Caco-2 (cell line): Measurements from ENCODE around the gene AGMAT. TPM values are rescaled to one million over a fixed set of nuclear protein-coding genes. Genes with fewer than 3 reads are reported as not detected.

Experiments used
- BruUV-seq: library from RNA; stranded (reverse); fragments of 400-500 nt; replicated peaks from 2 replicates; lab custom pipeline; 2021; lab: Mats Ljungman, UMichigan
- CTCF ChIA-PET: fragments of 300-600 bp; sonication (Branson Sonifier 250); formaldehyde crosslinking; loops from one replicate; lab custom pipeline; 2022; ENCODE audit warnings: antibody characterized with exemption; lab: Charles Lee
- POLR2A ChIA-PET: fragments of 300-600 bp; sonication (Branson Sonifier 250); formaldehyde crosslinking; loops from one replicate; lab custom pipeline; 2022; ENCODE audit warnings: antibody characterized with exemption; lab: Charles Lee
- DNase-seq, 2 experiments: peaks; one replicate each; pipeline versions ENCODE4 v3.0.0 to v3.0.0-alpha.2; 2020 to 2022
- H3K27me3 ChIP-seq: replicated peaks from 2 replicates; pipeline ENCODE4 v1.6.0; 2011; ENCODE audit warnings: low read length; ENCODE audit not compliant: control insufficient read depth, insufficient read depth
- H3K36me3 ChIP-seq: 2 replicates; pipeline ENCODE4 v1.5.1; 2011; ENCODE audit warnings: low read length; ENCODE audit not compliant: control insufficient read depth, insufficient read depth
- H3K4me1 ChIP-seq: fragments of 250-450 bp; sonication (Bioruptor Pico); 2 replicates; pipeline ENCODE4 v1.5.1; 2020; ENCODE audit warnings: mild to moderate bottlenecking
- H3K4me3 ChIP-seq: 2 replicates; pipeline ENCODE4 v1.5.1; 2011; ENCODE audit warnings: low read depth, mild to moderate bottlenecking, control low read depth, low read length
- H3K9me3 ChIP-seq: fragments of 250-450 bp; sonication (Bioruptor Pico); 2 replicates; pipeline ENCODE4 v1.5.1; 2020; ENCODE audit warnings: mild to moderate bottlenecking, moderate library complexity
- H3K27ac Mint-ChIP-seq: one replicate; pipeline ENCODE4 v1.8.0; 2022; ENCODE audit warnings: mixed read lengths; ENCODE audit not compliant: unreplicated experiment
- H3K27me3 Mint-ChIP-seq: one replicate; pipeline ENCODE4 v1.8.0; 2022; ENCODE audit warnings: mixed read lengths; ENCODE audit not compliant: insufficient read depth, unreplicated experiment
- H3K36me3 Mint-ChIP-seq: one replicate; pipeline ENCODE4 v1.8.0; 2022; ENCODE audit warnings: mild to moderate bottlenecking, mixed read lengths; ENCODE audit not compliant: insufficient read depth, unreplicated experiment
- H3K4me1 Mint-ChIP-seq: one replicate; pipeline ENCODE4 v1.8.0; 2022; ENCODE audit warnings: low read depth, mixed read lengths; ENCODE audit not compliant: unreplicated experiment
- H3K4me3 Mint-ChIP-seq: one replicate; pipeline ENCODE4 v1.8.0; 2022; ENCODE audit warnings: mild to moderate bottlenecking, moderate library complexity, mixed read lengths; ENCODE audit not compliant: unreplicated experiment
- H3K9me3 Mint-ChIP-seq: one replicate; pipeline ENCODE4 v1.8.0; 2022; ENCODE audit warnings: mixed read lengths; ENCODE audit not compliant: unreplicated experiment
- intact Hi-C: fragments of 100-400 bp; cut with micrococcal nuclease; formaldehyde crosslinking; loops from one replicate; pipeline ENCODE4 v1.10.0; 2022; ENCODE audit not compliant: unreplicated experiment
- total RNA-seq: library from RNA; stranded (reverse); gene quantifications from 2 replicates; pipeline ENCODE4 v1.2.3, GENCODE V29; 2022
- TF ChIP-seq, protein P1 (sequence below), 2 experiments: fragments of 200-600 bp in 1 of 2; IDR thresholded peaks; 1 replicate in 1 of 2; 2 replicates in 1 of 2; pipeline versions ENCODE4 v1.5.1 to v1.8.0; 2011 to 2022; ENCODE audit warnings: antibody characterized with exemption in 1 of 2, control low read depth in 1 of 2, inconsistent platforms in 1 of 2, low read depth in 1 of 2, low read length in 1 of 2, mild to moderate bottlenecking in 1 of 2, moderate library complexity in 1 of 2; ENCODE audit not compliant: insufficient read depth in 1 of 2, severe bottlenecking in 1 of 2, unreplicated experiment in 1 of 2

Gene AGMAT
- total RNA-seq, 1 experiment from 2014 or later, result 48.3 TPM

DNA sequence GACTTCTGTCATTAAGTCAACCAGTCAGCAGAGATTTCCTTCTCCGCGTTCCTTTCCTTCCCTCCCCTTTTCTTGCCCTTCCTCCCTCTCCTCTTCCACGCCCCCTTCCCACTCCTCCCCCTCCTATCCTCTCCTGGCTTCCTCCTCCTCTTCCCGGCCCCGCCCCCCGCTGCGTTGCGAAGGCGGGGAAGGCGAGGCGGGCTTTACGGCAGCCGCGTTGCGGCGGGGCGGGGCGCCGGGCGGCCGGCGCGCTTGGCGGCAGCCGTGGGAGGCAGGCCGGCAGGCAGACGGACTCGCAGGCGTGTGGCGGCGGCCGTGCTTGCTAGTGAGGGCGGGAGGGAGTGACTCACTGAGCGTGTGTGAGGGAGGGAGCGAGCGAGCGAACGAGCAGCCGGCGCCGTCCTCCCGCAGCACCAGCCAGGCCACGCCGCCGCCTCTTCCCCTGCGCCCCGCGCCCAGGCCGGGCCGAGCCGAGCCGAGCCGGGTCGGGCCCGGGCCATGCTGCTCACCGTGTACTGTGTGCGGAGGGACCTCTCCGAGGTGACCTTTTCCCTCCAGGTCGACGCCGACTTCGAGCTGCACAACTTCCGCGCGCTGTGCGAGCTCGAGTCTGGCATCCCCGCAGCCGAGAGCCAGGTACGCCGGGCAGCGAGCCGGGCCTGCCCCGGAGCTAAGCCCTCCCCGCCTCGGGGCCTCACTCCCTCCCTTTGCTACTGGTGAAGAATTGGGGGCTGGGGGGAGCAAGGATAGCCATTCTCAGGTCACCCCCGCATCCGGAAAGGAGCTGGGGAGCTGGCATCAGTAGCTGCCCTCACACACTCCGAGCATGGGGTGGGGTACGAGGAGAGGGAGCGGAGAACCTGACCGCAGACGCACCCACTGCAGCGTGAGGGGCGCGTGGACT lies 32.6 kb upstream of the AGMAT start, which contains the start of gene DDI2:
Gene DDI2, plus strand, starts transcription at position 286 of the 904 bp plus-strand sequence. Its CDS starts 213 bp downstream, at position 499.
- intact Hi-C loops, result loop anchor here (1.0 to 10.0 kb wide), 4 partner anchors 14 to 217 kb away; partner anchors contain the start of genes AGMAT and DNAJC16
- H3K4me3 Mint-ChIP-seq, result peak within 1 kb of the TSS; percentile 88
- H3K27ac Mint-ChIP-seq, result peak within 1 kb of the TSS; percentile 86
- POLR2A ChIA-PET, result interaction anchor here (0.5 kb wide), 1 partner anchor 19 kb away, joined by 3 read pairs; no protein-coding TSS in a partner anchor
- no peaks in the 10 kb centered on the region; the same call in 1 of the 2 replicates for H3K36me3 ChIP-seq
- no peaks in the 10 kb centered on the region for H3K9me3 Mint-ChIP-seq
- peak; percentile 96 to 97 for DNase-seq
- H3K27me3 ChIP-seq, result no peaks in the 10 kb centered on the region
- peaks cover 27% of the 10 kb centered on the region for H3K36me3 Mint-ChIP-seq
- peak within 1 kb of the TSS; percentile 95 for H3K4me3 ChIP-seq
- TF ChIP-seq, protein P1, sequence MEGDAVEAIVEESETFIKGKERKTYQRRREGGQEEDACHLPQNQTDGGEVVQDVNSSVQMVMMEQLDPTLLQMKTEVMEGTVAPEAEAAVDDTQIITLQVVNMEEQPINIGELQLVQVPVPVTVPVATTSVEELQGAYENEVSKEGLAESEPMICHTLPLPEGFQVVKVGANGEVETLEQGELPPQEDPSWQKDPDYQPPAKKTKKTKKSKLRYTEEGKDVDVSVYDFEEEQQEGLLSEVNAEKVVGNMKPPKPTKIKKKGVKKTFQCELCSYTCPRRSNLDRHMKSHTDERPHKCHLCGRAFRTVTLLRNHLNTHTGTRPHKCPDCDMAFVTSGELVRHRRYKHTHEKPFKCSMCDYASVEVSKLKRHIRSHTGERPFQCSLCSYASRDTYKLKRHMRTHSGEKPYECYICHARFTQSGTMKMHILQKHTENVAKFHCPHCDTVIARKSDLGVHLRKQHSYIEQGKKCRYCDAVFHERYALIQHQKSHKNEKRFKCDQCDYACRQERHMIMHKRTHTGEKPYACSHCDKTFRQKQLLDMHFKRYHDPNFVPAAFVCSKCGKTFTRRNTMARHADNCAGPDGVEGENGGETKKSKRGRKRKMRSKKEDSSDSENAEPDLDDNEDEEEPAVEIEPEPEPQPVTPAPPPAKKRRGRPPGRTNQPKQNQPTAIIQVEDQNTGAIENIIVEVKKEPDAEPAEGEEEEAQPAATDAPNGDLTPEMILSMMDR (IDR thresholded peaks at IDR 0.05; ENCODE audit: insufficient read depth in 1 of 2, low read depth in 1 of 2, low read length in 1 of 2, severe bottlenecking in 1 of 2, unreplicated experiment in 1 of 2), result no peak
- H3K9me3 ChIP-seq, result no peaks in the 10 kb centered on the region
- CTCF ChIA-PET, result interaction anchor here (0.9 to 1.5 kb wide), 2 partner anchors 14 to 124 kb away, joined by 3 to 4 read pairs; no protein-coding TSS in a partner anchor
- BruUV-seq, result no TSS peak
- no peaks in the 10 kb centered on the region for H3K27me3 Mint-ChIP-seq
- peaks cover 28% of the 10 kb centered on the region for H3K4me1 Mint-ChIP-seq
- peaks cover 34% of the 10 kb centered on the region for H3K4me1 ChIP-seq

DNA sequence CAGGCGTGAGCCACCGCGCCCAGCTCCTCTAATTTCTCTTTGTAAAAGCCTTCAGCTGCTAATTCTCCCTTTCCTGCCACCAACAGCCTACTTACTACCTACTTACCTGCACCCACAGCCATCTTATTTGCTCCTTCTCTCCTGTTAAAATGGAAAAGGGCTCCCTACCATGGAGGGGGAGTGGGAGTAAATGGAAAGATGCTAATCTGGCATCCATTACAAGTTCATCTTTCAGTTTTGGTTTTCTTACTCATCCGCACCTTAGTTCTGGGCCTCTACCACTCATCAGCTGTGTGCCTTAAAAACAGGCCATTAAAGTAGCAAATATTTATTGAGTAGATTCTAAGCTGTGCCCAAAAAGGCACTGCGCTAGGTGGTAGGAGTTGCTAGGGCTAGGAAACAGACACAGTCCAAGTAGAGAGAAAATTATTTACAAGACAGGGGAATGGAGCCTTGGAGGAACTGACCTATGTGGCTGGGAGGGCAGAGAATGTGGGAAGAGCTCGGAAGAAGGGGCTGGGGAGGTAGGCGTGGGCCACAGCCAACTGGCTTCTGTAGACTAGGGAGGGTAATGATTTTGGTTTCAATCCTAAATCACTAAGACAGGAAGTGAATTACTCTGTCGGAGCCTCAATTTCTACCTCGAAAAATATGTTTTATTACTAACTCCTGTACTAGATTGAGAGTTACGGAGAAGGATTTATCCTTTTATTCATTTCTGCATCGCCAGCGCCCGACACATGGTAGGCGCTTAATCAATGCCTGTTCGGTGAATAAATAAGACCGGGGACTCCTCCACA lies 31.7 kb upstream of the AGMAT start:
- ChIA-PET POLR2A (interaction anchor here (0.5 kb wide), 1 partner anchor 19 kb away, joined by 3 read pairs; no protein-coding TSS in a partner anchor), CTCF (no interaction called here)
- H3K4me3 Mint-ChIP-seq, result peak overlapping the region; percentile 88

More for the DNA sequence above, 31.7 kb upstream of the AGMAT start:
- Histone ChIP-seq H3K36me3 (no peaks in the 10 kb centered on the region), H3K4me1 (peaks cover 27% of the 10 kb centered on the region), H3K9me3 (no peaks in the 10 kb centered on the region), H3K27me3 (no peaks in the 10 kb centered on the region), H3K4me3 (peak overlapping the region; percentile 39)
- H3K4me1 Mint-ChIP-seq, result peaks cover 19% of the 10 kb centered on the region
- no peak for DNase-seq
- intact Hi-C loops, result loop anchor here (1.0 to 10.0 kb wide), 3 partner anchors 32 to 218 kb away; partner anchors contain the start of genes AGMAT and DNAJC16
- peaks cover 24% of the 10 kb centered on the region for H3K36me3 Mint-ChIP-seq
- no peaks in the 10 kb centered on the region for H3K27me3 Mint-ChIP-seq
- BruUV-seq, result TSS peak; percentile 93
- TF ChIP-seq, protein P1 (IDR thresholded peaks at IDR 0.05; ENCODE audit: insufficient read depth in 1 of 2, low read depth in 1 of 2, low read length in 1 of 2, severe bottlenecking in 1 of 2, unreplicated experiment in 1 of 2), result no peak
- H3K27ac Mint-ChIP-seq, result peak overlapping the region; percentile 86
- no peaks in the 10 kb centered on the region for H3K9me3 Mint-ChIP-seq
